Ascending aorta (tissue), 2 donors: Measurements from ENCODE around the gene PCNX1. TPM values are rescaled to one million over a fixed set of nuclear protein-coding genes. Genes with fewer than 3 reads are reported as not detected.

ENCODE experiments used
- DNase-seq, 2 donors: peaks; one replicate each; pipeline ENCODE4 v3.0.0-alpha.2; 2019; ENCODE audit warnings: low spot score in 2 of 2
- H3K27ac ChIP-seq, 2 donors: fragments of 200-600 bp; sonication (generic); one replicate each; pipeline ENCODE4 v1.5.1; 2016 to 2017; ENCODE audit warnings: mild to moderate bottlenecking in 1 of 2
- H3K27me3 ChIP-seq: fragments of 200-600 bp; sonication (generic); one replicate; pipeline ENCODE4 v1.5.1; 2017
- H3K36me3 ChIP-seq, 2 donors: fragments of 200-600 bp; sonication (generic); one replicate each; pipeline ENCODE4 v1.5.1; 2016
- H3K4me1 ChIP-seq, 2 donors: fragments of 200-600 bp; sonication (generic); one replicate each; pipeline ENCODE4 v1.5.1; 2016 to 2017; ENCODE audit warnings: mild to moderate bottlenecking in 1 of 2
- H3K4me3 ChIP-seq, 2 donors: fragments of 200-600 bp; sonication (generic); one replicate each; pipeline ENCODE4 v1.5.1; 2016 to 2017; ENCODE audit warnings: mild to moderate bottlenecking in 1 of 2
- H3K9me3 ChIP-seq, 2 donors: fragments of 200-600 bp; sonication (generic); one replicate each; pipeline ENCODE4 v1.5.1; 2016
- CTCF ChIP-seq, 3 experiments: fragments of 200-600 bp in 2 of 3; fragments of 450-650 bp in 1 of 3; sonication (generic) in 2 of 3; IDR thresholded peaks; one replicate each; pipeline ENCODE4 v1.5.1; 2016 to 2019; ENCODE audit warnings: antibody characterized with exemption in 3 of 3, mild to moderate bottlenecking in 1 of 3, moderate library complexity in 1 of 3
- intact Hi-C: fragments of 100-400 bp; cut with DNase I; formaldehyde crosslinking; loops from one replicate; pipeline ENCODE4 v1.15.1; 2023
- total RNA-seq: library from RNA; depleted of rRNA; stranded (reverse); fragments of >200 nt; gene quantifications from one replicate; pipeline ENCODE4 v1.1.0, GENCODE V29; 2016

The PCNX1 gene
- total RNA-seq, 1 donor from 2014 or later, result 73.1 TPM

DNA sequence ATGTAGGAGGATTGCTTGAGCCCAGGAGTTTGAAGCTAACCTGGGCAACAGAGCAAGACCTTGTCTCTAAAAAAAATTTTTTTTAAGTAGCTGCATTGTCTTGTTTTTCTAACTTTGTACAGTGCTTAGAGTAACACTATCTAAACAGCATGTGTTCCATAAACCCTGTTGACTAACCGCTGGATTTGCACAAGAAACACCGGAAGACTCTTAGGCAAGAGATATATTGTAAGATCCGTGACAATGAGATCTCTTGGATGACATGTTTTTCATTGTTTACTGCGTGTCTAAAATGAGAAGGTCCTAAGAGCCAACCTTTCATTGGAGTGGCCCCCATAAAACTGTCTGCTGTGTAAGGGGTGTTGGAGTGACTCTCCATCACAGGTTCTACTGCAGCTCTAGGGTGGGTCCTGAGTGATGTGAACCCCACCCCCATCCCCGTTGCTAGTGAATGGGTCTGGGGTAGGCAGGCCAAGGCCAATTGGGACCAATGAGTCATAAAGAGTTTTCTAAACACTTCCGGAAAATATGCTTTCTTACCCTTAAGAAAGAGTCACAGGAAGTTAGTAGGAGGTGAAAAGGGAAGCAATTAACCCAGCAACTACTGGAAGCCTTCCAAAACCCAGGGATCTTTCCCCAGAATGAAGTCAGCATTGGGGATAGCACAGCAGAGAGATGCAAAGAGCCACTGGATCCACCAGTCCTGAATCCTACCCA is 24.3 kb upstream of the PCNX1 start:
- TF ChIP-seq CTCF (IDR thresholded peaks at IDR 0.05), result no peak
- Histone ChIP-seq H3K36me3 (no peaks in the 10 kb centered on the region), H3K4me3 (no peak overlapping the region), H3K4me1 (peaks cover 4 to 11% of the 10 kb centered on the region in 2 donors), H3K27ac (no peak overlapping the region), H3K27me3 (no peaks in the 10 kb centered on the region), H3K9me3 (no peaks in the 10 kb centered on the region)
- no peak for DNase-seq
- intact Hi-C loops, result no loop called here

- TF ChIP-seq CTCF (IDR thresholded peaks at IDR 0.05), result no peak
- Histone ChIP-seq H3K4me3 (no peak overlapping the region), H3K9me3 (no peaks in the 10 kb centered on the region), H3K4me1 (peaks cover 4 to 20% of the 10 kb centered on the region in 2 donors), H3K27ac (no peak overlapping the region), H3K36me3 (no peaks in the 10 kb centered on the region), H3K27me3 (no peaks in the 10 kb centered on the region)
- intact Hi-C loops, result no loop called here
- no peak for DNase-seq
These were observed 22.5 kb upstream of the PCNX1 start for GRCh38 chr14:70884595-70885342.

DNA sequence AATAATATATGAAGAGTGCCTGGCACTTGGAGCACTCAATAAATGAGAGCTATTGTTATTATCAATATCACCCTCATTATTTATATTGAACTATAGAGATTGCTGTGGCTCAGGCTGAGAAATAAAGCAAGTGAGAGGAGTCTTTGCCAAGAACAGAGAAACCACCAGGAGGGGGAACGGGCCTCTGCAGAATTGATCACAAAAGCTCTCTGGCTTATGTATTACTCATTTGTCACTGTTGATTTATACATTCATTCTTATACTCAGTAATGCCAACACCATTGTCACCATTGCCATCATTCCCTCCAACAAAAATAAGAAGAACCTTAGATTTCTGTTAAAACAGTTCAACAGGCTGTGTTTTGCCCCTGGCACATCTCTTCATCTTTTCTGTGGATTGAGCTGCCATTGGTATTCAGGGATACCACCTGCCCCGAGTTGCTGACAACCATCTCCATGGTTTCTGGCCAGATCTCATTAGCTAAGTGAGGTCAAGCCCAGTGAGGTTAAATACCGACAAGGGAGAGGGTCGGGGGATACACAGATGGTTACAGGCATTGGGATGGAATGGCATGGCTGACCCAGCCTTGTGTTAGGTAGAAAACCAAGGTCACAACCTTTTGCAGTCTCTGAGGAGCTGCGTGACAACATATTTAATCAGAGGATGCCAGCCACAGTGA is 21.8 kb upstream of the PCNX1 start:
- Histone ChIP-seq H3K36me3 (no peaks in the 10 kb centered on the region), H3K9me3 (no peaks in the 10 kb centered on the region), H3K27ac (no peak overlapping the region), H3K27me3 (no peaks in the 10 kb centered on the region), H3K4me3 (no peak overlapping the region), H3K4me1 (peaks cover 4 to 20% of the 10 kb centered on the region in 2 donors)
- intact Hi-C loops, result no loop called here
- TF ChIP-seq CTCF (IDR thresholded peaks at IDR 0.05), result no peak
- no peak for DNase-seq

DNA sequence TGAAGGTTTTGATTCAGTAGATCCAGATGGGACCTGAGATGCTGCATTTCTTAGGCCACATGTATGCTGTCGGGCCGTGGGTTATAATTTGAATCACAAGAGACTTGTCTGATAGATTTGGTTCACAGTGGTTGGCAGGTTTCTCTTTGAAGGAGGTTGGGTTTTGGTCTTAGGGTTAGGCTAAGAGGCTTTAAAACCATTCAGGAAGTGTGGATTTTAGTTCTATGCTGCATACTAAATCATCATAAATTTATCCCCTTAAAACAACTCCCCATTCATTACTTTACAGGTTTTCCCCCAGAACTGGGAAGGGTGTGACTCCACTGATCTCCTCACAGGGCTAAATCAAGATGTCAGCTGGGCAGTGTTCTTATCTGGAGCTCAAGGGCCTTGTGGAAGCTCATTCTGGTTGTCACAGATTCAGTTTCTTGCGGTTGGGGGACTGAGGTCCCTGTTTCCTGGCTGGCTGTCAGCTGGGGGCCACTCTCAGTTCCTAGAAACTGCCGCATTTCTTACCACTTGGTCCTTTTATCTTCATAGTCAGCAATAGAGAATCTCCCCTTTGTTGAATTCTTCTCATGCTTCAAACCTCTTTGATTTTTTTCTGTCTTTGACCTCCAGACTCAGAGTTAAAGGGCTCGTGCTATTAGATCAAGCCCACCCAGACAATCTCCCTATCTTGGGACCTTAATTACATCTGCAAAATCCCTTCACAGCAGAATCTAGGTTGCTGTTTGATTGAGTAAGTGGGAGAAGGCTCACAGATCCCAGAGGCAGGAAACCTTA is 20.6 kb upstream of the PCNX1 start:
- Histone ChIP-seq H3K9me3 (no peaks in the 10 kb centered on the region), H3K27me3 (no peaks in the 10 kb centered on the region), H3K4me1 (peaks cover 4 to 20% of the 10 kb centered on the region in 2 donors), H3K36me3 (no peaks in the 10 kb centered on the region), H3K4me3 (no peak overlapping the region), H3K27ac (peak overlapping the region in 1 of 2 donors; percentile 42)
- DNase-seq, result no peak
- no peak for TF ChIP-seq CTCF (IDR thresholded peaks at IDR 0.05)
- intact Hi-C loops, result no loop called here

DNA sequence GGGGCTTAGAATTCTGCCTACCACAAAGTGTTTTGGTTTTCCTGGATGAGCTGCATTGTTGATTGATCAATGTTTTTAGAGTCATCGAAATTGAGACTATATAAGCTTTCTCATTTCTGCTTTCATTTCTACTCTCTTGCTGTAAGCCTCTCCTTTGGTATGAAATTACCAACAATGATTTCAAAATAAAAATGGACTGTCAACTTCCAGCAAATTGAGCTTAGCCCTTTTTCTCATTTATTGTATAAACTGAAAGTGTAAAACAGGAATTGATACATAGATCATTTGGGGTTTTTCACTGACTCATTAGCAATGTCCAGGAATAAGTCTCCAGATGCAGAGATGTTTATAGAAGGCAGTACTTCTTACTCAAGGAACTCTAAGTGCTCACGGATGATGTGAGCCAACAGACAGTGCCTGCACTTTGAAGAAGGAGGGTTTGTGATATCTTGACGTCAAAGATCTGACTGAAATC is 20.0 kb upstream of the PCNX1 start:
- intact Hi-C loops, result no loop called here

More for the DNA sequence above, 20.0 kb upstream of the PCNX1 start:
- Histone ChIP-seq H3K4me1 (peaks cover 4 to 20% of the 10 kb centered on the region in 2 donors), H3K36me3 (no peaks in the 10 kb centered on the region), H3K4me3 (no peak overlapping the region), H3K27ac (peak overlapping the region; percentile 32 to 42), H3K9me3 (no peaks in the 10 kb centered on the region), H3K27me3 (no peaks in the 10 kb centered on the region)
- no peak for TF ChIP-seq CTCF (IDR thresholded peaks at IDR 0.05)
- no peak for DNase-seq
